ENCODE measurements around the gene OR10G6.

GRCh38 chr11:124012697-124013096, 17.7 kb upstream of the OR10G6 start, which contains the start of gene OR10G4:
- no peak for TF ChIP-seq CTCF (IDR thresholded peaks at IDR 0.05; ENCODE audit: low read depth, low read length)
- no peak for TF ChIP-seq EZH2phosphoT487 (IDR thresholded peaks at IDR 0.05; ENCODE audit: low read depth)
